Ovary (tissue), 3 donors: ENCODE measurements around the gene VWA2.

ENCODE experiments used
- EP300 ChIP-seq: sonication (generic); formaldehyde crosslinking; IDR thresholded peaks from one replicate; pipeline ENCODE4 v1.6.1; 2017; ENCODE audit warnings: antibody characterized with exemption
- POLR2A ChIP-seq: fragments of 450-650 bp; IDR thresholded peaks from one replicate; pipeline ENCODE4 v1.6.1; 2017; ENCODE audit warnings: antibody characterized with exemption, mild to moderate bottlenecking, moderate library complexity
- TF ChIP-seq, protein P1 (sequence below), 3 donors: fragments of 450-650 bp in 2 of 3; fragments of 200-600 bp in 1 of 3; IDR thresholded peaks; one replicate each; pipeline versions ENCODE4 v1.5.1 to v1.8.0; 2016 to 2022; ENCODE audit warnings: antibody characterized with exemption in 3 of 3, mild to moderate bottlenecking in 1 of 3
- donor health status: DM: no; HTN: no; CAD: no.

DNA sequence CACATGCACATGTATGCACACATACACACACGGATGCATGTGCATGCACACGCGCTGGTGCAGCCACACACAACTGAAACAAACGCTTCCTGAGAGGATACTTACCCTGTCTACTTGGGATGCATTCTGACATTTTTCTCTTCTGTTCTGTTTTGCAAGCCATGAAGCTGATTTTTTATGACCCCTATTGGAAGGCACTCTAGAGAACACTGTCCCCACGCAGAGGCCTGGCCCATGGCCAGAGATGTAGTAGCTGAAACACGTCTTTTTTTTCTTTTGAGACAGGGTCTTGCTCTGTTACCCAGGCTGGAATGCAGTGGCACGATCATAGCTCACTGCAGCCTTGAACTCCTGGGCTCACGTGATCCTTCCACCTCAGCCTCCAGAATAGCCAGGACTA, 47.9 kb downstream of the VWA2 start:
- TF ChIP-seq, protein P1, sequence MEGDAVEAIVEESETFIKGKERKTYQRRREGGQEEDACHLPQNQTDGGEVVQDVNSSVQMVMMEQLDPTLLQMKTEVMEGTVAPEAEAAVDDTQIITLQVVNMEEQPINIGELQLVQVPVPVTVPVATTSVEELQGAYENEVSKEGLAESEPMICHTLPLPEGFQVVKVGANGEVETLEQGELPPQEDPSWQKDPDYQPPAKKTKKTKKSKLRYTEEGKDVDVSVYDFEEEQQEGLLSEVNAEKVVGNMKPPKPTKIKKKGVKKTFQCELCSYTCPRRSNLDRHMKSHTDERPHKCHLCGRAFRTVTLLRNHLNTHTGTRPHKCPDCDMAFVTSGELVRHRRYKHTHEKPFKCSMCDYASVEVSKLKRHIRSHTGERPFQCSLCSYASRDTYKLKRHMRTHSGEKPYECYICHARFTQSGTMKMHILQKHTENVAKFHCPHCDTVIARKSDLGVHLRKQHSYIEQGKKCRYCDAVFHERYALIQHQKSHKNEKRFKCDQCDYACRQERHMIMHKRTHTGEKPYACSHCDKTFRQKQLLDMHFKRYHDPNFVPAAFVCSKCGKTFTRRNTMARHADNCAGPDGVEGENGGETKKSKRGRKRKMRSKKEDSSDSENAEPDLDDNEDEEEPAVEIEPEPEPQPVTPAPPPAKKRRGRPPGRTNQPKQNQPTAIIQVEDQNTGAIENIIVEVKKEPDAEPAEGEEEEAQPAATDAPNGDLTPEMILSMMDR (IDR thresholded peaks at IDR 0.05): no peak
- TF ChIP-seq POLR2A: no peak
- no peak for TF ChIP-seq EP300
